ENCODE results near the gene PNKD.

Gene PNKD

DNA sequence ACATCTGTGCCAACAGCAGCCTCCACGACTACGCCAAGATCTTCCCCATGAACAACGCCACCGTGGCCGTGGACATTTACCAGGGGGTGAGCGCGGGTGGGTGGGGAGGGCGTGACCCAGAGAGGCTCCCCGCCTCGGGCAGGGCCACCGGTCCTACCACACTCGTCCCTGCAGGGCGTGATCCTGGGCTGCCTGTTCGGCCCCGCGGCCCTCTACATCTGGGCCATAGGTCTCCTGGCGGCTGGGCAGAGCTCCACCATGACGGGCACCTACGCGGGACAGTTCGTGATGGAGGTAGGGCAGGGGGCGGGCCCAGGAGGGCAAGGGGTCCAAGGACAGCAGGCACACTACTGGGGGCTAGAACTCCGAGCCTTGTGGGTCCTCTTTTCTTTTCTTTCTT lies 120.9 kb downstream of the PNKD start:
- H3K4me3 ChIP-seq (ENCODE audit: low read length), result no peak overlapping the region
- H3K4me1 ChIP-seq (ENCODE audit: control insufficient read depth, insufficient read depth, low read length), result peaks cover 5% of the 10 kb centered on the region
- no peaks in the 10 kb centered on the region for H3K27me3 ChIP-seq (ENCODE audit: control insufficient read depth, insufficient read depth, low read length)
- no peak overlapping the region for H3K9ac ChIP-seq (ENCODE audit: low read length)
- H3K27ac ChIP-seq (ENCODE audit: low read depth, low read length), result no peak overlapping the region
- no peaks in the 10 kb centered on the region for H3K36me3 ChIP-seq (ENCODE audit: control insufficient read depth, insufficient read depth, low read length)

DNA sequence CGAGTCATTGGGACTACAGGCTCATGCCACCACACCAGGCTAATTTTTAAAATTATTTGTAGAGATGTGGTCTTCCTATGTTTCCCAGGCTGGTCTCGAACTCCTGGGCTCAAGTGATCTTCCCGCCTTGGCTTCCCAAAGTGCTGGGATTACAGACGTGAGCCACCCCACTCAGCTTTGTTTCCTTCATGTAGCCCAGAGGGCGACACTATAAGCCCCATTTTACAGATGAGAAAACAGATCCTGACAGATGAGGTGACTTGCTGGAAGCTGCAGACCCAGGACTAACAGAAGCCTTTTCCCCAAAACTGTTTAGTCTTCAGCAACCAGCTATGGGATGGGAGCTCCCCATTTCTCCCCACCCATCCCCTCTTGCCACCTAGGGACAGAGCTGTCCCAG lies 122.1 kb downstream of the PNKD start:
- Histone ChIP-seq H3K4me1 (ENCODE audit: control insufficient read depth, insufficient read depth, low read length) (peaks cover 6% of the 10 kb centered on the region), H3K4me3 (ENCODE audit: low read length) (no peak overlapping the region), H3K36me3 (ENCODE audit: control insufficient read depth, insufficient read depth, low read length) (no peaks in the 10 kb centered on the region), H3K27ac (ENCODE audit: low read depth, low read length) (no peak overlapping the region), H3K9ac (ENCODE audit: low read length) (no peak overlapping the region), H3K27me3 (ENCODE audit: control insufficient read depth, insufficient read depth, low read length) (no peaks in the 10 kb centered on the region)

- peaks cover 6% of the 10 kb centered on the region for H3K4me1 ChIP-seq (ENCODE audit: control insufficient read depth, insufficient read depth, low read length)
- no peaks in the 10 kb centered on the region for H3K27me3 ChIP-seq (ENCODE audit: control insufficient read depth, insufficient read depth, low read length)
- H3K9ac ChIP-seq (ENCODE audit: low read length), result no peak overlapping the region
- no peaks in the 10 kb centered on the region for H3K36me3 ChIP-seq (ENCODE audit: control insufficient read depth, insufficient read depth, low read length)
- no peak overlapping the region for H3K4me3 ChIP-seq (ENCODE audit: low read length)
- H3K27ac ChIP-seq (ENCODE audit: low read depth, low read length), result no peak overlapping the region
Measured at GRCh38 chr2:218392891-218393462, 122.7 kb downstream of the PNKD start.

- no peak overlapping the region for H3K27ac ChIP-seq (ENCODE audit: low read depth, low read length)
- H3K4me1 ChIP-seq (ENCODE audit: control insufficient read depth, insufficient read depth, low read length), result peaks cover 6% of the 10 kb centered on the region
- H3K27me3 ChIP-seq (ENCODE audit: control insufficient read depth, insufficient read depth, low read length), result no peaks in the 10 kb centered on the region
- H3K4me3 ChIP-seq (ENCODE audit: low read length), result no peak overlapping the region
- H3K36me3 ChIP-seq (ENCODE audit: control insufficient read depth, insufficient read depth, low read length), result no peaks in the 10 kb centered on the region
- no peak overlapping the region for H3K9ac ChIP-seq (ENCODE audit: low read length)
Measured at GRCh38 chr2:218393750-218394290, 123.5 kb downstream of the PNKD start.

GRCh38 chr2:218394298-218395089 lies 124.2 kb downstream of the PNKD start:
- Histone ChIP-seq H3K36me3 (ENCODE audit: control insufficient read depth, insufficient read depth, low read length) (no peaks in the 10 kb centered on the region), H3K27ac (ENCODE audit: low read depth, low read length) (no peak overlapping the region), H3K4me3 (ENCODE audit: low read length) (no peak overlapping the region), H3K27me3 (ENCODE audit: control insufficient read depth, insufficient read depth, low read length) (no peaks in the 10 kb centered on the region), H3K4me1 (ENCODE audit: control insufficient read depth, insufficient read depth, low read length) (peaks cover 6% of the 10 kb centered on the region), H3K9ac (ENCODE audit: low read length) (no peak overlapping the region)

DNA sequence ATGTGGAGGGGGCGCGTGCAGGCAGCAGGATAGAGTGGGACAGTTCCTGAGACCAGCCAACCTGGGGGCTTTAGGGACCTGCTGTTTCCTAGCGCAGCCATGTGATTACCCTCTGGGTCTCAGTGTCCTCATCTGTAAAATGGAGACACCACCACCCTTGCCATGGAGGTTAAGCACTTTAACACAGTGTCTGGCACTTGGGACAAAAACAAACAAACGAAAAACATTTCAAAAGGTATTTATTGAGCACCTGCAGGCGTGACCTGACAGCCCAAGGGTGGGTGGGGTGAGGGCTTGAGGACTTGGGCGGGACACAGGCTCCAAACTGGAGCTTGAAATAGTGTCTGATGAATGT lies 124.7 kb downstream of the PNKD start:
- Histone ChIP-seq H3K27ac (ENCODE audit: low read depth, low read length) (no peak overlapping the region), H3K27me3 (ENCODE audit: control insufficient read depth, insufficient read depth, low read length) (no peaks in the 10 kb centered on the region), H3K9ac (ENCODE audit: low read length) (no peak overlapping the region)

DNA sequence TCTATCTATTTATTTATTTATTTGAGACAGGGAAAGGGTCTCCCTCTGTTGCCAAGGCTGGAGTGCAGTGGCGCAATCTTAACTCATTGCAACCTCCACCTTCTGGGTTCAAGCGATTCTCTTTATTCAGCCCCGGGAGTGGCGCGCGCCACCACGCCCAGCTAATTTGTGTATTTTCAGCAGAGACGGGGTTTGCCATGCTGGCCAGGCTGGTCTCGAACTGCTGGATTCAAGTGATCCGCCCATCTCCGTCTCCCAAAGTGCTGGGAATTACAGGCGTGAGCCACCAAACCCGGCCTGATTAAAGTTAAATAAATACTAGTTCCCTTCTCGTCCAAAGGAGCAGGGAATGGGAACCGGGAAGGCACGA lies 125.1 kb downstream of the PNKD start:
- no peaks in the 10 kb centered on the region for H3K36me3 ChIP-seq (ENCODE audit: control insufficient read depth, insufficient read depth, low read length)
- peaks cover 6% of the 10 kb centered on the region for H3K4me1 ChIP-seq (ENCODE audit: control insufficient read depth, insufficient read depth, low read length)
- peak overlapping the region; percentile 81 for H3K4me3 ChIP-seq (ENCODE audit: low read length)
- H3K27ac ChIP-seq (ENCODE audit: low read depth, low read length), result peak overlapping the region; percentile 100
- no peaks in the 10 kb centered on the region for H3K27me3 ChIP-seq (ENCODE audit: control insufficient read depth, insufficient read depth, low read length)
- H3K9ac ChIP-seq (ENCODE audit: low read length), result no peak overlapping the region

More for the DNA sequence above, 124.7 kb downstream of the PNKD start:
- Histone ChIP-seq H3K36me3 (ENCODE audit: control insufficient read depth, insufficient read depth, low read length) (no peaks in the 10 kb centered on the region), H3K4me3 (ENCODE audit: low read length) (no peak overlapping the region), H3K4me1 (ENCODE audit: control insufficient read depth, insufficient read depth, low read length) (peaks cover 6% of the 10 kb centered on the region)

- peaks cover 7% of the 10 kb centered on the region for H3K4me1 ChIP-seq (ENCODE audit: control insufficient read depth, insufficient read depth, low read length)
- peak overlapping the region; percentile 100 for H3K27ac ChIP-seq (ENCODE audit: low read depth, low read length)
- H3K27me3 ChIP-seq (ENCODE audit: control insufficient read depth, insufficient read depth, low read length), result no peaks in the 10 kb centered on the region
- H3K4me3 ChIP-seq (ENCODE audit: low read length), result peak overlapping the region; percentile 81
- peak overlapping the region; percentile 85 for H3K9ac ChIP-seq (ENCODE audit: low read length)
- H3K36me3 ChIP-seq (ENCODE audit: control insufficient read depth, insufficient read depth, low read length), result no peaks in the 10 kb centered on the region
Measured at GRCh38 chr2:218395826-218396687, 125.7 kb downstream of the PNKD start.
